IMR-90 (cell line): Measurements from ENCODE around the gene LRRC55. TPM values are rescaled to one million over a fixed set of nuclear protein-coding genes. Genes with fewer than 3 reads are reported as not detected.

ENCODE experiments used
- ATAC-seq: fragments of 200-7000 bp; cut with Tn5 transposase; 2 replicates; pipeline ENCODE4 v1.9.1; 2020; ENCODE audit warnings: low read depth, mild to moderate bottlenecking, moderate library complexity
- BruUV-seq: library from RNA; stranded (reverse); fragments of 400-500 nt; replicated peaks from 2 replicates; lab custom pipeline; 2021; lab: Mats Ljungman, UMichigan
- CTCF ChIA-PET: fragments of 300-600 bp; formaldehyde crosslinking; extraction: SDS; loops from one replicate; lab custom pipeline; 2021; ENCODE audit warnings: antibody characterized with exemption; lab: Yijun Ruan, JAX
- POLR2A ChIA-PET: fragments of 300-600 bp; sonication (Branson Sonifier 250); formaldehyde crosslinking; loops from one replicate; lab custom pipeline; 2022; ENCODE audit warnings: antibody characterized with exemption; ENCODE audit not compliant: unreplicated experiment; lab: Charles Lee
- DNase-seq: peaks from one replicate; pipeline ENCODE4 v3.0.0; 2013
- H2AFZ ChIP-seq: replicated peaks from 2 replicates; pipeline ENCODE3; 2013; ENCODE audit warnings: low read length, mild to moderate bottlenecking; ENCODE audit not compliant: poor library complexity
- H2AK5ac ChIP-seq: 2 replicates; pipeline ENCODE4 v1.6.1; 2013; ENCODE audit warnings: low read depth, low read length, inconsistent platforms
- H2AK9ac ChIP-seq: replicated peaks from 2 replicates; pipeline ENCODE3; 2013; ENCODE audit warnings: mild to moderate bottlenecking, low read depth, low read length, moderate library complexity; ENCODE audit not compliant: poor library complexity
- H2BK120ac ChIP-seq: 2 replicates; pipeline ENCODE4 v1.6.1; 2013; ENCODE audit warnings: low read depth, low read length, inconsistent platforms
- H2BK15ac ChIP-seq: 3 replicates; pipeline ENCODE4 v1.6.1; 2013; ENCODE audit warnings: low read depth, low read length, inconsistent platforms
- H2BK20ac ChIP-seq: 2 replicates; pipeline ENCODE4 v1.6.1; 2013; ENCODE audit warnings: low read depth, mild to moderate bottlenecking, inconsistent platforms, low read length, moderate library complexity
- H2BK5ac ChIP-seq: 2 replicates; pipeline ENCODE4 v1.6.1; 2013; ENCODE audit warnings: mild to moderate bottlenecking, low read depth, low read length, inconsistent platforms; ENCODE audit not compliant: poor library complexity, severe bottlenecking
- H3K14ac ChIP-seq: replicated peaks from 2 replicates; pipeline ENCODE4 v1.6.1; 2013; ENCODE audit warnings: low read depth, low read length, inconsistent platforms
- H3K18ac ChIP-seq: 2 replicates; pipeline ENCODE4 v1.6.1; 2013; ENCODE audit warnings: low read depth, low read length, control low read depth
- H3K23ac ChIP-seq: 2 replicates; pipeline ENCODE4 v1.6.1; 2013; ENCODE audit warnings: low read depth, low read length, inconsistent platforms
- H3K27ac ChIP-seq: 2 replicates; pipeline ENCODE4 v1.5.1; 2013; ENCODE audit warnings: mild to moderate bottlenecking, control low read depth, low read length; ENCODE audit not compliant: insufficient read depth
- H3K27me3 ChIP-seq: 2 replicates; pipeline ENCODE4 v1.6.1; 2013; ENCODE audit warnings: low read length; ENCODE audit not compliant: control insufficient read depth, insufficient read depth
- H3K36me3 ChIP-seq: 2 replicates; pipeline ENCODE4 v1.6.1; 2013; ENCODE audit warnings: low read length, mixed read lengths; ENCODE audit not compliant: control insufficient read depth, insufficient read depth
- H3K4ac ChIP-seq: 2 replicates; pipeline ENCODE4 v1.6.1; 2013; ENCODE audit warnings: low read depth, low read length, inconsistent platforms
- H3K4me1 ChIP-seq: 2 replicates; pipeline ENCODE4 v1.6.1; 2013; ENCODE audit warnings: low read length, mixed read lengths; ENCODE audit not compliant: control insufficient read depth, insufficient read depth
- H3K4me2 ChIP-seq: 2 replicates; pipeline ENCODE4 v1.6.1; 2013; ENCODE audit warnings: low read depth, mild to moderate bottlenecking, control low read depth, low read length, moderate library complexity
- H3K4me3 ChIP-seq: 2 replicates; pipeline ENCODE4 v1.5.1; 2013; ENCODE audit warnings: low read depth, mild to moderate bottlenecking, control low read depth, low read length, moderate library complexity; ENCODE audit not compliant: insufficient read depth
- H3K56ac ChIP-seq: 2 replicates; pipeline ENCODE4 v1.6.1; 2013; ENCODE audit warnings: low read length, inconsistent platforms; ENCODE audit not compliant: insufficient read depth; ENCODE audit errors: extremely low read depth
- H3K79me1 ChIP-seq, 2 experiments: 2 replicates each; pipeline ENCODE4 v1.6.1; 2013; ENCODE audit warnings: low read length in 2 of 2, inconsistent platforms in 1 of 2, low read depth in 1 of 2
- H3K9ac ChIP-seq: 2 replicates; pipeline ENCODE4 v1.6.1; 2013; ENCODE audit warnings: low read depth, low read length, control low read depth
- H3K9me1 ChIP-seq: 2 replicates; pipeline ENCODE4 v1.6.1; 2013; ENCODE audit warnings: low read length, inconsistent platforms; ENCODE audit not compliant: insufficient read depth
- H3K9me3 ChIP-seq: 2 replicates; pipeline ENCODE4 v1.6.1; 2013; ENCODE audit warnings: low read length; ENCODE audit not compliant: control insufficient read depth, insufficient read depth
- H4K20me1 ChIP-seq: 2 replicates; pipeline ENCODE4 v1.6.1; 2013; ENCODE audit warnings: low read length, inconsistent platforms; ENCODE audit not compliant: insufficient read depth
- H4K5ac ChIP-seq: 2 replicates; pipeline ENCODE4 v1.6.1; 2013; ENCODE audit warnings: mild to moderate bottlenecking, low read depth, low read length, control low read depth
- H4K8ac ChIP-seq, 2 experiments: 2 replicates each; pipeline ENCODE4 v1.6.1; 2013; ENCODE audit warnings: low read depth in 2 of 2, low read length in 2 of 2, control low read depth in 1 of 2, inconsistent platforms in 1 of 2
- H4K91ac ChIP-seq: 2 replicates; pipeline ENCODE4 v1.6.1; 2013; ENCODE audit warnings: low read depth, low read length, inconsistent platforms; ENCODE audit not compliant: insufficient read depth
- BHLHE40 ChIP-seq: fragments of 150-350 bp; IDR thresholded peaks from 2 replicates; pipeline ENCODE4 v1.6.1; 2016; ENCODE audit warnings: mild to moderate bottlenecking, low read depth, low read length
- CEBPB ChIP-seq: IDR thresholded peaks from 2 replicates; pipeline ENCODE4 v1.6.1; 2012; ENCODE audit warnings: low read depth, low read length, improper control_type of control experiment
- CHD1 ChIP-seq: IDR thresholded peaks from 2 replicates; pipeline ENCODE4 v1.6.1; 2012; ENCODE audit warnings: low read depth, low read length, improper control_type of control experiment
- FOS ChIP-seq: fragments of 150-350 bp; IDR thresholded peaks from 2 replicates; pipeline ENCODE4 v1.6.1; 2016; ENCODE audit warnings: low read depth, low read length
- MAFK ChIP-seq: IDR thresholded peaks from 2 replicates; pipeline ENCODE4 v1.6.1; 2012; ENCODE audit warnings: low read depth, low read length, improper control_type of control experiment
- MAZ ChIP-seq: IDR thresholded peaks from 2 replicates; pipeline ENCODE4 v1.6.1; 2012; ENCODE audit warnings: low read depth, mild to moderate bottlenecking, low read length, improper control_type of control experiment, moderate library complexity, borderline replicate concordance
- MXI1 ChIP-seq: IDR thresholded peaks from 2 replicates; pipeline ENCODE4 v1.6.1; 2012; ENCODE audit warnings: low read depth, mild to moderate bottlenecking, low read length, moderate library complexity, borderline replicate concordance
- NFE2L2 ChIP-seq: fragments of 150-350 bp; IDR thresholded peaks from 2 replicates; pipeline ENCODE4 v1.6.1; 2016; ENCODE audit warnings: low read depth, mild to moderate bottlenecking, low read length
- POLR2A ChIP-seq: IDR thresholded peaks from 2 replicates; pipeline ENCODE4 v1.6.1; 2012; ENCODE audit warnings: mild to moderate bottlenecking, low read depth, low read length
- RAD21 ChIP-seq: IDR thresholded peaks from 2 replicates; pipeline ENCODE4 v1.6.1; 2012; ENCODE audit warnings: low read length, improper control_type of control experiment
- RCOR1 ChIP-seq: IDR thresholded peaks from 2 replicates; pipeline ENCODE4 v1.6.1; 2012; ENCODE audit warnings: mild to moderate bottlenecking, low read length, improper control_type of control experiment; ENCODE audit not compliant: insufficient replicate concordance
- RFX5 ChIP-seq: IDR thresholded peaks from 2 replicates; pipeline ENCODE4 v1.8.0; 2012; ENCODE audit warnings: low read depth, mild to moderate bottlenecking, low read length, moderate library complexity
- SMC3 ChIP-seq: fragments of 150-350 bp; IDR thresholded peaks from 2 replicates; pipeline ENCODE4 v1.6.1; 2016; ENCODE audit warnings: low read depth, mild to moderate bottlenecking, antibody characterized with exemption, low read length, moderate library complexity
- WGBS, 2 experiments: methylation state at CpG; one replicate each; pipeline versions ENCODE4 v1.1.5 to v1.1.7; 2013; ENCODE audit warnings: missing lambda C conversion rate in 2 of 2; ENCODE audit not compliant: insufficient read length in 1 of 2; ENCODE audit errors: extremely low coverage in 2 of 2; 5-methylcytosine and 5-hydroxymethylcytosine counted together
- dilution Hi-C: fragments of 300-500 bp; cut with HindIII; formaldehyde crosslinking; loops from one replicate; pipeline ENCODE4 v1.14.3; 2018; ENCODE audit warnings: low sequenced_read_pairs; ENCODE audit not compliant: unreplicated experiment
- in situ Hi-C: fragments of 300-500 bp; cut with MboI; formaldehyde crosslinking; loops from 3 replicates; pipeline ENCODE4 v1.14.3; 2019; ENCODE audit warnings: low sequenced_read_pairs, inconsistent platforms, mixed read lengths
- intact Hi-C: fragments of 100-400 bp; cut with micrococcal nuclease; formaldehyde crosslinking; loops from 2 replicates; pipeline ENCODE4 v1.10.0; 2022
- polyA plus RNA-seq, 3 experiments: library from polyadenylated mRNA; depleted of rRNA; stranded (reverse); fragments of >200 nt; gene quantifications; 2 replicates each; pipeline ENCODE4 v1.2.3, GENCODE V29; 2012; ENCODE audit warnings: low replicate concordance in 1 of 3
- total RNA-seq: library from RNA; depleted of rRNA; stranded (reverse); fragments of >200 nt; gene quantifications from 2 replicates; pipeline ENCODE4 v1.2.3, GENCODE V29; 2012
- TF ChIP-seq, protein P1 (sequence below): fragments of 150-350 bp; IDR thresholded peaks from 2 replicates; pipeline ENCODE4 v1.6.1; 2016; ENCODE audit warnings: low read depth, mild to moderate bottlenecking, low read length, moderate library complexity, borderline replicate concordance
- TF ChIP-seq, protein P2 (sequence below): conservative IDR thresholded peaks from 2 replicates; pipeline ENCODE4 v1.5.1; 2012; ENCODE audit warnings: mild to moderate bottlenecking, low read depth, low read length, improper control_type of control experiment
- TF ChIP-seq, protein P3 (sequence below): fragments of 150-350 bp; IDR thresholded peaks from 2 replicates; pipeline ENCODE4 v1.6.1; 2017; ENCODE audit warnings: mild to moderate bottlenecking, antibody characterized with exemption, low read length, low read depth

Gene LRRC55
- total and polyA plus RNA-seq, 2 of the 4 experiments (the other 2 are of a cell fraction), result not detected

DNA sequence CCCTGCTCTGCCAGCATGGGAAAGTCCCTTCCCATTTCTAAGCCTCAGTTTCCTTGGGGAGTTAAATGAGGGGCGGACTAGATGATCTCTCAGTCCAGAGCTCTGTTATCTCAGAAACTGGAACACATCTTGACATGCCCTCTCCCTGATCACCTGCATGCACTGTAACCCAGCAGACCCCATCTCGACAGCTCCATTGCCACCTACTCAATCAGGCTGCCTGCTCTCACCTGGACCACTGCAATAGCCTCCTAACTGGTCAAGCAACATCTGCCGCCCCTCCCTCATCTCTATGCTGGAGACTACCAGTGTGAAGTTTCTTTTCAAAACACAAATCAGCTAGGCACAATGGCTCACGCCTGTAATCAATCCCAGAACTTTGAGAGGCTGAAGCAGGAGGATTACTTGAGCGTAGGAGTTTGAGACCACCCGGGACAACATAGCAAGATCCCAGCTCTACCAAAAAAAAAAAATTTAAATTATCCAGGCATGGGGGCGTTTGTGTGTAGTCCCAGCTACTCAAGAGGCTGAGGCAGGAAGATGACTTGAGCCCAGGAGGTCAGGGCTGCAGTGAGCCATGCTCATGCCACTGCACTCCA is 22.2 kb downstream of the LRRC55 start:
- dilution Hi-C loops, result no loop called here
- CTCF ChIA-PET, result interaction anchor here (1.0 to 2.6 kb wide), 2 partner anchors 9 to 45 kb away, joined by 4 to 40 read pairs; no protein-coding TSS in a partner anchor
- H4K8ac ChIP-seq, result no peak overlapping the region

More for the DNA sequence above, 22.2 kb downstream of the LRRC55 start:
- Histone ChIP-seq H4K5ac (no peak overlapping the region), H3K4me1 (no peaks in the 10 kb centered on the region; the same call in 1 of the 2 replicates), H4K91ac (no peak overlapping the region), H2AFZ (no peak overlapping the region), H3K4me2 (no peak overlapping the region), H3K56ac (no peak overlapping the region), H2BK5ac (no peak overlapping the region), H2AK9ac (peak overlapping the region; percentile 26), H3K18ac (no peak overlapping the region), H3K4ac (no peak overlapping the region), H3K9me3 (no peaks in the 10 kb centered on the region), H2BK15ac (no peak overlapping the region), H4K20me1 (no peaks in the 10 kb centered on the region), H3K23ac (no peak overlapping the region), H3K36me3 (no peaks in the 10 kb centered on the region), H3K27ac (no peak overlapping the region), H3K9me1 (peaks cover 3% of the 10 kb centered on the region; the same call in 1 of the 2 replicates), H3K4me3 (no peak overlapping the region), H3K9ac (no peak overlapping the region), H3K27me3 (peaks cover 44% of the 10 kb centered on the region), H2BK120ac (no peak overlapping the region), H3K14ac (no peak overlapping the region), H2BK20ac (no peak overlapping the region), H3K79me1 (no peaks in the 10 kb centered on the region), H2AK5ac (no peak overlapping the region)
- no peak for TF ChIP-seq RCOR1
- TF ChIP-seq CHD1, result no peak
- TF ChIP-seq, protein P1, sequence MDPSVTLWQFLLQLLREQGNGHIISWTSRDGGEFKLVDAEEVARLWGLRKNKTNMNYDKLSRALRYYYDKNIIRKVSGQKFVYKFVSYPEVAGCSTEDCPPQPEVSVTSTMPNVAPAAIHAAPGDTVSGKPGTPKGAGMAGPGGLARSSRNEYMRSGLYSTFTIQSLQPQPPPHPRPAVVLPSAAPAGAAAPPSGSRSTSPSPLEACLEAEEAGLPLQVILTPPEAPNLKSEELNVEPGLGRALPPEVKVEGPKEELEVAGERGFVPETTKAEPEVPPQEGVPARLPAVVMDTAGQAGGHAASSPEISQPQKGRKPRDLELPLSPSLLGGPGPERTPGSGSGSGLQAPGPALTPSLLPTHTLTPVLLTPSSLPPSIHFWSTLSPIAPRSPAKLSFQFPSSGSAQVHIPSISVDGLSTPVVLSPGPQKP, result no peak
- no peak for TF ChIP-seq MAFK
- no peak for TF ChIP-seq MAZ
- TF ChIP-seq RAD21, result no peak
- TF ChIP-seq, protein P2, sequence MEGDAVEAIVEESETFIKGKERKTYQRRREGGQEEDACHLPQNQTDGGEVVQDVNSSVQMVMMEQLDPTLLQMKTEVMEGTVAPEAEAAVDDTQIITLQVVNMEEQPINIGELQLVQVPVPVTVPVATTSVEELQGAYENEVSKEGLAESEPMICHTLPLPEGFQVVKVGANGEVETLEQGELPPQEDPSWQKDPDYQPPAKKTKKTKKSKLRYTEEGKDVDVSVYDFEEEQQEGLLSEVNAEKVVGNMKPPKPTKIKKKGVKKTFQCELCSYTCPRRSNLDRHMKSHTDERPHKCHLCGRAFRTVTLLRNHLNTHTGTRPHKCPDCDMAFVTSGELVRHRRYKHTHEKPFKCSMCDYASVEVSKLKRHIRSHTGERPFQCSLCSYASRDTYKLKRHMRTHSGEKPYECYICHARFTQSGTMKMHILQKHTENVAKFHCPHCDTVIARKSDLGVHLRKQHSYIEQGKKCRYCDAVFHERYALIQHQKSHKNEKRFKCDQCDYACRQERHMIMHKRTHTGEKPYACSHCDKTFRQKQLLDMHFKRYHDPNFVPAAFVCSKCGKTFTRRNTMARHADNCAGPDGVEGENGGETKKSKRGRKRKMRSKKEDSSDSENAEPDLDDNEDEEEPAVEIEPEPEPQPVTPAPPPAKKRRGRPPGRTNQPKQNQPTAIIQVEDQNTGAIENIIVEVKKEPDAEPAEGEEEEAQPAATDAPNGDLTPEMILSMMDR, result no peak
- TF ChIP-seq, protein P3, sequence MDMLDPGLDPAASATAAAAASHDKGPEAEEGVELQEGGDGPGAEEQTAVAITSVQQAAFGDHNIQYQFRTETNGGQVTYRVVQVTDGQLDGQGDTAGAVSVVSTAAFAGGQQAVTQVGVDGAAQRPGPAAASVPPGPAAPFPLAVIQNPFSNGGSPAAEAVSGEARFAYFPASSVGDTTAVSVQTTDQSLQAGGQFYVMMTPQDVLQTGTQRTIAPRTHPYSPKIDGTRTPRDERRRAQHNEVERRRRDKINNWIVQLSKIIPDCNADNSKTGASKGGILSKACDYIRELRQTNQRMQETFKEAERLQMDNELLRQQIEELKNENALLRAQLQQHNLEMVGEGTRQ, result no peak
- no peak for TF ChIP-seq POLR2A
- TF ChIP-seq SMC3, result no peak
- TF ChIP-seq NFE2L2, result no peak
- TF ChIP-seq MXI1, result no peak
- TF ChIP-seq RFX5, result no peak
- TF ChIP-seq FOS, result no peak
- TF ChIP-seq BHLHE40, result no peak
- TF ChIP-seq CEBPB, result no peak
- no TSS peak for BruUV-seq
- intact Hi-C loops, result loop anchor here (2.0 kb wide), 1 partner anchor 45 kb away; no protein-coding TSS in a partner anchor
- no peak for DNase-seq
- POLR2A ChIA-PET, result no interaction called here
- WGBS, 2 experiments, result 37% methylated on average over 2 of the region's 7 CpGs; no CpG with 5 or more reads in 1 of the 2 experiments
- ATAC-seq, result no peak
- in situ Hi-C loops, result no loop called here
